ENCODE results near the gene CFAP43.

DNA sequence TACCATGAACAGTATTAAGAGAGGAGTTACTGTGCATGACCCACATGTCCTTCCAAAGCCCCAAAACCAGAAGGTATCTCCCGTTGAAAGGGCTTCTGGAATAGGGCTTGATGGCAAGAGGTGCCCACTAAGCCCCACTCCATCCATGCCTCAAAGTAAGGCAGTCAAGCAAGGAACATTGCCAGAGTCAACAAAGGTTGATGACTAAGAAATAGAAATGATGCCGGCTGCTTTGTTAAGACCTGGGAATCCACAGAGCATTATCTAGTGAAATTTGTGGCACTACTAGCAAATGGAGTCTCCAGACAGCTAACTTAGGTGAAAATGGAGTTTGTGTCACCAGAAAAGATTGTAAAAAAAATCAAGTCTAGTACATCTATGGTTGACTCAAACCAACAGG, 104.0 kb downstream of the CFAP43 start:
- TF ChIP-seq, protein P1, sequence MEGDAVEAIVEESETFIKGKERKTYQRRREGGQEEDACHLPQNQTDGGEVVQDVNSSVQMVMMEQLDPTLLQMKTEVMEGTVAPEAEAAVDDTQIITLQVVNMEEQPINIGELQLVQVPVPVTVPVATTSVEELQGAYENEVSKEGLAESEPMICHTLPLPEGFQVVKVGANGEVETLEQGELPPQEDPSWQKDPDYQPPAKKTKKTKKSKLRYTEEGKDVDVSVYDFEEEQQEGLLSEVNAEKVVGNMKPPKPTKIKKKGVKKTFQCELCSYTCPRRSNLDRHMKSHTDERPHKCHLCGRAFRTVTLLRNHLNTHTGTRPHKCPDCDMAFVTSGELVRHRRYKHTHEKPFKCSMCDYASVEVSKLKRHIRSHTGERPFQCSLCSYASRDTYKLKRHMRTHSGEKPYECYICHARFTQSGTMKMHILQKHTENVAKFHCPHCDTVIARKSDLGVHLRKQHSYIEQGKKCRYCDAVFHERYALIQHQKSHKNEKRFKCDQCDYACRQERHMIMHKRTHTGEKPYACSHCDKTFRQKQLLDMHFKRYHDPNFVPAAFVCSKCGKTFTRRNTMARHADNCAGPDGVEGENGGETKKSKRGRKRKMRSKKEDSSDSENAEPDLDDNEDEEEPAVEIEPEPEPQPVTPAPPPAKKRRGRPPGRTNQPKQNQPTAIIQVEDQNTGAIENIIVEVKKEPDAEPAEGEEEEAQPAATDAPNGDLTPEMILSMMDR (IDR thresholded peaks at IDR 0.05): no peak
- TF ChIP-seq POLR2AphosphoS5 (IDR thresholded peaks at IDR 0.05; ENCODE audit: insufficient read depth in 1 of 2, low read depth in 1 of 2): no peak
- TF ChIP-seq POLR2A (IDR thresholded peaks at IDR 0.05): no peak
